ENCODE data around the gene MARVELD1. TPM values are rescaled to one million over a fixed set of nuclear protein-coding genes. Genes with fewer than 3 reads are reported as not detected.
A peak's percentile ranks its signal among the peaks of the same experiment; 100 is the strongest.

The MARVELD1 gene
- total RNA-seq, 4 donors from 2014 or later = 5.6 to 24.6 (median 13.6) TPM

DNA sequence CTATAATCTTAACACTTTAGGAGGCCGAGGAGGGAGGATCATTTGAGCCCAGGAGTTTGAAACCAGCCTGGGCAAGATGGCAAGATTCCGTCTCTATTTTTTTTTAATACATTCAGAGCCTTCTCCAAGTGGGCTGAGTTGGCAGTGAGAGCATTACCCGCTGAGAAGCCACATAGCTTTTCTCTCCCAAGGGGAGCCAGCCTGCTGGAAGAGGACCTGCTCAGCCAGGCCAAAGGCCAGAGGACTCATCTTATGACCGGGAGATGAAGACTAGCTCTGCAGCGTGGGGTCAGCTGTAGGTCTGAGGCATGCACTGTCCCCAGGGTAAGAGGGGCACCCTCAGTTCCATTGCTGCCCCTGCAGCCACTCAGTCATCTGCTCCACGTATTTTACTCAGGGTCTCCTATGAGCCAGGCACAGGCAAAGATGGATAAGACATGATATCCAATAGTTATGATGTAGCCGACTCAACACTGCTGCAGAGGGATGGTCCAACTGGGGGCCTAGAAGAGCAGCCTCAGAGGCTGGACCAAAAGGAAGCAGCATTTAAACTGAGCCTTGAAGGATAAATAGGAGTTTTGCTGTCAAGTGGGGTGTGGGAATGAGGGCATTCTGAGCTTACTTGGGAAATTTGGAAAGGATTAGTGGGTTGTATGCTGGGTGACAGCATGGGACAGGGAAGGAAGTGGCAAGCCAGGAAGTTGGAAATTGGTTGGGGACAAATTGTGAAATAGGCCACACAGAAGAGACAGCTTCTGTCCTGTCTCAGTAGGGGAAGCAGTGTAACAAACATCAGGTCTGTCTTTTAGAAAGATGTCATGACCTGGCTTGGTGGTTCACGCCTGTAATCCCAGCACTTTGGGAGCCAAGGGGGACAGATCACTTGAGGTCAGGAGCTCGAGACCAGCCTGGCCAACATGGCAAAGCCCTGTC is 1.6 kb upstream of the MARVELD1 start:
- WGBS, 2 donors (ENCODE audit: low coverage in 1 of 2) = 89 to 96% methylated on average over 5 to 9 of the region's 9 CpGs
- no peak for TF ChIP-seq POLR2AphosphoS5 (IDR thresholded peaks at IDR 0.05)
- TF ChIP-seq, protein P1, sequence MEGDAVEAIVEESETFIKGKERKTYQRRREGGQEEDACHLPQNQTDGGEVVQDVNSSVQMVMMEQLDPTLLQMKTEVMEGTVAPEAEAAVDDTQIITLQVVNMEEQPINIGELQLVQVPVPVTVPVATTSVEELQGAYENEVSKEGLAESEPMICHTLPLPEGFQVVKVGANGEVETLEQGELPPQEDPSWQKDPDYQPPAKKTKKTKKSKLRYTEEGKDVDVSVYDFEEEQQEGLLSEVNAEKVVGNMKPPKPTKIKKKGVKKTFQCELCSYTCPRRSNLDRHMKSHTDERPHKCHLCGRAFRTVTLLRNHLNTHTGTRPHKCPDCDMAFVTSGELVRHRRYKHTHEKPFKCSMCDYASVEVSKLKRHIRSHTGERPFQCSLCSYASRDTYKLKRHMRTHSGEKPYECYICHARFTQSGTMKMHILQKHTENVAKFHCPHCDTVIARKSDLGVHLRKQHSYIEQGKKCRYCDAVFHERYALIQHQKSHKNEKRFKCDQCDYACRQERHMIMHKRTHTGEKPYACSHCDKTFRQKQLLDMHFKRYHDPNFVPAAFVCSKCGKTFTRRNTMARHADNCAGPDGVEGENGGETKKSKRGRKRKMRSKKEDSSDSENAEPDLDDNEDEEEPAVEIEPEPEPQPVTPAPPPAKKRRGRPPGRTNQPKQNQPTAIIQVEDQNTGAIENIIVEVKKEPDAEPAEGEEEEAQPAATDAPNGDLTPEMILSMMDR (IDR thresholded peaks at IDR 0.05) = no peak
- no peak for TF ChIP-seq EP300 (IDR thresholded peaks at IDR 0.05; ENCODE audit: low read depth)
- TF ChIP-seq POLR2A (IDR thresholded peaks at IDR 0.05) = no peak
- DNase-seq = no peak
- H3K27ac ChIP-seq = peak overlapping the region; percentile 93 to 99 (median 98)
- H3K36me3 ChIP-seq = no peaks in the 10 kb centered on the region
- intact Hi-C loops (cut with DNase I; ENCODE audit: low total_unique reads) (no loop called here), in situ Hi-C loops (cut with MboI; ENCODE audit: low pct_ligation_motif_present in 1 of 4, low pct_unique_long_range_greater_than_20kb in 1 of 4, low sequenced_read_pairs in 3 of 4) (no loop called here)
- no peak overlapping the region for H3K4me3 ChIP-seq
- no peaks in the 10 kb centered on the region for H3K9me3 ChIP-seq
- H3K27me3 ChIP-seq = no peaks in the 10 kb centered on the region
- peaks cover 23 to 57% (median 37%) of the 10 kb centered on the region in 4 donors for H3K4me1 ChIP-seq

DNA sequence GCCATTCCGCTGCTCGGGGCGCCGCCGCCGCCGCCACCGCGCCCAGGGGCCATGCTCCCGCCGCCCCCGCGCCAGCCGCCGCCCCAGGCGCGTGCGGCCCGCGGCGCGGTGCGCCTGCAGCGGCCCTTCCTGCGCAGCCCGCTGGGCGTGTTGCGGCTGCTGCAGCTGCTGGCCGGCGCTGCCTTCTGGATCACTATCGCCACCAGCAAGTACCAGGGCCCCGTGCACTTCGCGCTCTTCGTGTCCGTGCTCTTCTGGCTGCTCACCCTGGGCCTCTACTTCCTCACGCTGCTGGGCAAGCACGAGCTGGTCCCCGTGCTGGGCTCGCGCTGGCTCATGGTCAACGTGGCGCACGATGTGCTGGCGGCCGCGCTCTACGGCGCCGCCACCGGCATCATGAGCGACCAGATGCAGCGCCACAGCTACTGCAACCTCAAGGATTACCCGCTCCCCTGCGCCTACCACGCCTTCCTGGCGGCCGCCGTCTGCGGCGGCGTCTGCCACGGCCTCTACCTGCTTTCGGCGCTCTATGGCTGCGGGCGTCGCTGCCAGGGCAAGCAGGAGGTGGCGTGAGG is 383 bp downstream of the MARVELD1 start:
- in situ Hi-C loops (cut with MboI; ENCODE audit: low pct_ligation_motif_present in 1 of 4, low pct_unique_long_range_greater_than_20kb in 1 of 4, low sequenced_read_pairs in 3 of 4) = no loop called here
- H3K36me3 ChIP-seq = no peaks in the 10 kb centered on the region
- WGBS, 2 donors (ENCODE audit: low coverage in 1 of 2) = 0% methylated on average over 68 of the region's 69 CpGs; no CpG with 5 or more reads in 1 of the 2 donors
- H3K4me1 ChIP-seq = peaks cover 41 to 75% (median 52%) of the 10 kb centered on the region in 4 donors
- peak; percentile 77 for DNase-seq
- no peaks in the 10 kb centered on the region for H3K9me3 ChIP-seq
- peak overlapping the region; percentile 93 to 99 (median 98) for H3K27ac ChIP-seq
- H3K27me3 ChIP-seq = no peaks in the 10 kb centered on the region
- H3K4me3 ChIP-seq = peak overlapping the region; percentile 41 to 83 (median 68)
- TF ChIP-seq, protein P1 (IDR thresholded peaks at IDR 0.05) = peak in 4 of 5 experiments; percentile 21 to 43 (median 28)
- TF ChIP-seq POLR2A (IDR thresholded peaks at IDR 0.05) (no peak), POLR2AphosphoS5 (IDR thresholded peaks at IDR 0.05) (peak in 2 of 3 donors; percentile 49 to 73)
- intact Hi-C loops (cut with DNase I; ENCODE audit: low total_unique reads) = no loop called here

DNA sequence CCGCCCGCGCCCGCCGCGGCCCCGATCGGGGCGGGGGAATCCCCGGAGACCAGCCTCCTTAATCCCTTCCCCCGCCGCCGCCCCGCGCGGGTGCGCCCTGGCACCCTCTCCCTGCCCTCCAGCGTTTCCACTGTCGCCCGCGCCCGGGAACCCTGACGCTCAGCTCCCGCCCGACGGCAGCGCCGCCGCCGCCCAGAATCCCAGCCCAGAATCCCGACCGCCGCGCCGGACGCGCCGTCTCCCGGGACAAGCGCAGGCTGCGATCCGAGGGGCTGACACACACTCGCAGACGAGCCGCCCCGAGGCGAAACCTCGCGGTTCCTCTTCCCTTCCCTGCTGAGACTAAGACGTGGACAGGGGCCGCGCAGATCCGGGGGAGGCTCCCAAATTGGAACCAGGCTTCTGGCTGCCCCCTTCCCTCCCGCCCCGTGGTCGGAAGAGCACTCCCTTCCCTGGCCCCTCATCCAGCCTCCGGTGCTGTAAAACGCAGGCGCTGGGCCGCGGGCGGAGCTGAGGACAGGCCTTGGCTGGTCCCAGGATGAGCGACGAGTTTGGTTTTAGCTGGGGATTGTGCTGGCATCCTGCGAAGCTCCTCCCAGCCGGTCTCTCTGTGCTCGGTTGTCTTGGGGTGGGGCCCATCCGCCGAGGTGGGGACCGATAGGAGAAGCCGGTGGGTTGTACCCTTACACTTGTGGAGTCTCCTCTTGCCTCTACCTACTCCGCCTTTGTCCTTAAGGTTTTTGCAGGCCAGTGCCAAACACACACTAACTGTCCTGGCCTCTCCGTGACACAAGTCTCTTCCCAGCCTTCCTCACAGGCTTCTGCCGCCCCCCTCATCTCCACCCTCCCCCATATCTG is 1.1 kb downstream of the MARVELD1 start:
- Histone ChIP-seq H3K4me1 (peaks cover 47 to 76% (median 56%) of the 10 kb centered on the region in 4 donors), H3K36me3 (no peaks in the 10 kb centered on the region), H3K27ac (peak overlapping the region; percentile 93 to 99 (median 98)), H3K9me3 (no peaks in the 10 kb centered on the region), H3K4me3 (peak overlapping the region; percentile 41 to 83 (median 68)), H3K27me3 (no peaks in the 10 kb centered on the region)
- intact Hi-C loops (cut with DNase I; ENCODE audit: low total_unique reads) = no loop called here
- TF ChIP-seq, protein P1 (IDR thresholded peaks at IDR 0.05) = no peak
- TF ChIP-seq POLR2AphosphoS5 (IDR thresholded peaks at IDR 0.05) = peak; percentile 17 to 76 (median 51)
- TF ChIP-seq POLR2A (IDR thresholded peaks at IDR 0.05) = peak; percentile 78
- no peak for TF ChIP-seq EP300 (IDR thresholded peaks at IDR 0.05; ENCODE audit: low read depth)
- DNase-seq = peak; percentile 72
- WGBS, 2 donors (ENCODE audit: low coverage in 1 of 2) = 9% methylated on average over 46 of the region's 74 CpGs; no CpG with 5 or more reads in 1 of the 2 donors
- in situ Hi-C loops (cut with MboI; ENCODE audit: low pct_ligation_motif_present in 1 of 4, low pct_unique_long_range_greater_than_20kb in 1 of 4, low sequenced_read_pairs in 3 of 4) = no loop called here
